HUES64 (cell line): ENCODE results near the gene GNPTAB.

Experiments used
- H3K27ac ChIP-seq: 2 replicates; pipeline ENCODE4 v1.7.0; 2013; ENCODE audit warnings: low read depth, low read length, inconsistent platforms
- H3K27me3 ChIP-seq: 2 replicates; pipeline ENCODE4 v1.6.1; 2013; ENCODE audit warnings: mild to moderate bottlenecking, low read length; ENCODE audit not compliant: insufficient read depth
- H3K36me3 ChIP-seq: 2 replicates; pipeline ENCODE4 v1.6.1; 2013; ENCODE audit warnings: mild to moderate bottlenecking, low read length; ENCODE audit not compliant: insufficient read depth
- H3K4me1 ChIP-seq: 2 replicates; pipeline ENCODE4 v1.6.1; 2013; ENCODE audit warnings: mild to moderate bottlenecking, low read length, moderate library complexity; ENCODE audit not compliant: insufficient read depth
- H3K4me3 ChIP-seq: 2 replicates; pipeline ENCODE4 v1.5.1; 2013; ENCODE audit warnings: mild to moderate bottlenecking, low read length, moderate library complexity
- H3K9ac ChIP-seq: 2 replicates; pipeline ENCODE4 v1.6.1; 2013; ENCODE audit warnings: mild to moderate bottlenecking, low read depth, low read length
- H3K9me3 ChIP-seq: 2 replicates; pipeline ENCODE4 v1.6.1; 2013; ENCODE audit warnings: low read depth, low read length; ENCODE audit not compliant: insufficient read depth
- WGBS: fragments of 150-250, 120-280 bp; methylation state at CpG from one replicate; pipeline ENCODE4 v1.1.7; 2013; ENCODE audit warnings: missing lambda C conversion rate; 5-methylcytosine and 5-hydroxymethylcytosine counted together

GNPTAB gene

DNA sequence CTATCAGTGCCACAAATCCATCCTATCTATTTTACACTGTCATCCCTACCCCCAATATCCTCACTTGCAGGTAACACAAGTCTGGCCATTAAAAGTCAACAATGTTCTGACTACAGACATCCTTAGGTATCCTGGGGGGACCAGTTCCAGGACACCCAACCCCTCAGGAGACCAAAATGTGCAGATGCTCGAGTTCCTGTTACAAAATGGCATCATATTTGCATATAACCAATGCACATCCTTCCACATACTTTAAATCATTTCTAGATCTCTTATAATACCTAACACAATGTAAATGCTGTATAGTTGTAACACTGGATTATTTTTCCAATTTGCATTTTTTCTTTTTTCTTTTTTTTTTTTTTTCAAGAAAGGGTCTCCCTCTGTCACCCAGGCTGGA, 98.4 kb downstream of the GNPTAB start:
- WGBS: 95% methylated on average over 1 of the region's 1 CpG

GRCh38 chr12:101729842-101730241, 100.9 kb downstream of the GNPTAB start:
- no peak overlapping the region for H3K27ac ChIP-seq
- no peaks in the 10 kb centered on the region for H3K9me3 ChIP-seq
- H3K36me3 ChIP-seq: peaks cover 22% of the 10 kb centered on the region
- no peaks in the 10 kb centered on the region for H3K4me1 ChIP-seq
- H3K4me3 ChIP-seq: no peak overlapping the region
- no peak overlapping the region for H3K9ac ChIP-seq
- H3K27me3 ChIP-seq: no peaks in the 10 kb centered on the region

More for the DNA sequence above, 98.4 kb downstream of the GNPTAB start:
- H3K9ac ChIP-seq: no peak overlapping the region
- no peaks in the 10 kb centered on the region for H3K27me3 ChIP-seq
- no peak overlapping the region for H3K4me3 ChIP-seq
- H3K27ac ChIP-seq: no peak overlapping the region
- no peaks in the 10 kb centered on the region for H3K9me3 ChIP-seq
- no peaks in the 10 kb centered on the region for H3K4me1 ChIP-seq
- peaks cover 8% of the 10 kb centered on the region; the same call in 1 of the 2 replicates for H3K36me3 ChIP-seq

DNA sequence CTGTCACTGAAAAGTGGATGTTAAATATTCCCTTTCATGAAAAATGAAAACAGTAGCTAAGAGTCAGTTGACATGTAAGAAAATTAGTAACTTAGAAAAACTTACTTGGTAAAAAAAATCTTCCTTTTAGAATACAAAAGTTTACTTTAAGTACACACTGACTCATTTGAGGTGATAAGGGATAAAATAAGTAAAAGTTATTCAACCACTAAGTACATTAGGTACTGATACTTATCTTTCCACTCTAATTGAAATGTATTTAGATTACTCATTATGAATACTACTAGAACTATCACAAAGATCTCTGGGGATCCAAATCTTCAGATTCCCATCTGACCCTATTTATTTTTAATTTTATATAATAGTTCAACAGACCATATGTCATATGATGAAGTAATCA, 103.7 kb downstream of the GNPTAB start:
- H3K27me3 ChIP-seq: no peaks in the 10 kb centered on the region
- peaks cover 26% of the 10 kb centered on the region for H3K36me3 ChIP-seq
- no peak overlapping the region for H3K27ac ChIP-seq
- no peak overlapping the region for H3K4me3 ChIP-seq
- no peaks in the 10 kb centered on the region for H3K9me3 ChIP-seq
- no peaks in the 10 kb centered on the region for H3K4me1 ChIP-seq
- H3K9ac ChIP-seq: no peak overlapping the region

GRCh38 chr12:101722392-101722791, 108.4 kb downstream of the GNPTAB start:
- H3K9ac ChIP-seq: no peak overlapping the region
- H3K4me1 ChIP-seq: no peaks in the 10 kb centered on the region
- peaks cover 26% of the 10 kb centered on the region for H3K36me3 ChIP-seq
- no peak overlapping the region for H3K4me3 ChIP-seq
- no peaks in the 10 kb centered on the region for H3K27me3 ChIP-seq
- 92% methylated on average over 3 of the region's 4 CpGs for WGBS
- H3K27ac ChIP-seq: no peak overlapping the region
- no peaks in the 10 kb centered on the region for H3K9me3 ChIP-seq

GRCh38 chr12:101720118-101720517, 110.6 kb downstream of the GNPTAB start:
- Histone ChIP-seq H3K9ac (no peak overlapping the region), H3K4me3 (no peak overlapping the region), H3K27ac (no peak overlapping the region), H3K27me3 (no peaks in the 10 kb centered on the region), H3K4me1 (no peaks in the 10 kb centered on the region), H3K9me3 (no peaks in the 10 kb centered on the region), H3K36me3 (peaks cover 14% of the 10 kb centered on the region; the same call in 1 of the 2 replicates)

GRCh38 chr12:101719566-101719965, 111.2 kb downstream of the GNPTAB start:
- no peaks in the 10 kb centered on the region for H3K4me1 ChIP-seq
- no peak overlapping the region for H3K9ac ChIP-seq
- H3K27me3 ChIP-seq: no peaks in the 10 kb centered on the region
- no peak overlapping the region for H3K4me3 ChIP-seq
- peaks cover 12% of the 10 kb centered on the region; the same call in 1 of the 2 replicates for H3K36me3 ChIP-seq
- no peak overlapping the region for H3K27ac ChIP-seq
- H3K9me3 ChIP-seq: no peaks in the 10 kb centered on the region

- Histone ChIP-seq H3K36me3 (peaks cover 1% of the 10 kb centered on the region; the same call in 1 of the 2 replicates), H3K4me1 (no peaks in the 10 kb centered on the region), H3K27ac (no peak overlapping the region), H3K9me3 (no peaks in the 10 kb centered on the region), H3K27me3 (no peaks in the 10 kb centered on the region), H3K4me3 (no peak overlapping the region), H3K9ac (no peak overlapping the region)
- WGBS: 91% methylated on average over 3 of the region's 3 CpGs
Measured at GRCh38 chr12:101714877-101715444, 115.8 kb downstream of the GNPTAB start.

DNA sequence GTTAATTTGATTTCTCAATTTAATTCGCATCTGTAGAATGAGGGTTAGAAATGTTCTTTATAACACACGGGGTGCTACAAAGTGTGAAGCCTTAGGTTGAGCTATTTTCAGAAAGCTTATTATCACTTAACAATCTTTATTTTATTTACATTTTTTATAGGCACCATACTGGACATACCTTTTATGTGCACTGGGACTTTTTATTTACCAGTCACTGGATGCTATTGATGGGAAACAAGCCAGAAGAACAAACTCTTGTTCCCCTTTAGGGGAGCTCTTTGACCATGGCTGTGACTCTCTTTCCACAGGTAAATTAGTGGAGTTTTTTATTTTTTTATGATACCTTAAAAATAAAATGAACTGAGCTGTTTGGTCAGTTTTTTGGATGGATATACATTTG, 116.8 kb downstream of the GNPTAB start:
- Histone ChIP-seq H3K9ac (no peak overlapping the region), H3K36me3 (no peaks in the 10 kb centered on the region), H3K27me3 (no peaks in the 10 kb centered on the region), H3K4me1 (no peaks in the 10 kb centered on the region), H3K4me3 (no peak overlapping the region), H3K27ac (no peak overlapping the region), H3K9me3 (no peaks in the 10 kb centered on the region)
- WGBS: 88% methylated on average over 2 of the region's 2 CpGs

GRCh38 chr12:101713059-101713682, 117.6 kb downstream of the GNPTAB start:
- H3K27ac ChIP-seq: no peak overlapping the region
- no peaks in the 10 kb centered on the region for H3K9me3 ChIP-seq
- 93% methylated on average over 5 of the region's 5 CpGs for WGBS
- H3K27me3 ChIP-seq: no peaks in the 10 kb centered on the region
- no peak overlapping the region for H3K4me3 ChIP-seq
- no peaks in the 10 kb centered on the region for H3K36me3 ChIP-seq
- H3K9ac ChIP-seq: no peak overlapping the region
- H3K4me1 ChIP-seq: no peaks in the 10 kb centered on the region

DNA sequence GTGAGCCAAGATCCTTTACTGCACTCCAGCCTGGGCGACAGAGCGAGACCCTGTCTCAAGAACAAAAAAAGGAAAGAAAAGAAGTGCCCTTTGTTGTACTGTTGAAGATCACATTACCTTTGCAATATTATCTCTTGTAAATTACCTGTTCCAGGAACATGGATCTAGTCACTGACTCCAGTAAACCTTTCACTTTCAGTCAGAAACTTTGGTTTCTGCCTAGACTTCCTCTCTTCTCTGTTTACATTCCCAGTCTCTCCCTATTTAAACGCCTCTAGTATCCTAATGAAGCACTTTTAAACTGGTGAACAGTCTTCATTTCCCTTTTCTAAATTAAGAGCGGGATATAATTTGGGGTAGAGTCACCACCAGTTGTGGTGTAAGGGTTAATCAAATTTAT, 120.5 kb downstream of the GNPTAB start:
- WGBS: 99% methylated on average over 4 of the region's 4 CpGs
- H3K36me3 ChIP-seq: no peaks in the 10 kb centered on the region
- no peak overlapping the region for H3K27ac ChIP-seq
- no peak overlapping the region for H3K4me3 ChIP-seq
- H3K9ac ChIP-seq: no peak overlapping the region
- H3K4me1 ChIP-seq: no peaks in the 10 kb centered on the region
- no peaks in the 10 kb centered on the region for H3K9me3 ChIP-seq
- no peaks in the 10 kb centered on the region for H3K27me3 ChIP-seq

DNA sequence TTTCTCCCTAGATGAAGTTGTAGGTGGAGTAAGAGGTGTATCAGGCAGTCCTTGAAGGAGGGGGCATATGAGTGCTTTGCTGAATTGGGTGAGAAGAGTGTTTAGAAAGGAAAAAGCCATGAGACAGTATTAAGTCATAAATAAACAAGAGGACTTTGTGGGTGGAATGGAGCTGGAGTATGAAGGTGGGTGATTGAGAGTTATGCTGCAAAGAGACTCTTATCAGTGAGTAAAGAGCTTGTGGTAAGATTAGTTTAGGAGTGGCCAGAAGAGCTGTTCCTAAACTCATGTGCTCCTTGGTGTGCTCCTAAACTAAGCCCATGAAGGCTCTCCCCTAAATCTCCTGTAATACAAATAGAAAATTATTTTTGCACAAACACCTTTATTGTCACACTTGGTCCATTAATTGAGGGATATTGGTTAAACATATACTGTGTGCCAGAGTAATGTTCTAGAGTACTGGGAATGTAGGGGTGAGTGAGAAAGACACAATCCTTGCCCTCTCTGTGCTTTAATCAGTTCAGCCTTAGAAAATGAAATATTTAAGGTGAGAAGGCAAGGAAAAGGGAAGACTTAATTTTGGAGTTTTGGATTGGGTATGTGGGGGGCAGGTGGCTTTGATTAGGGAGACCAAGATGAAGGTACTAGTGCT, 123.5 kb downstream of the GNPTAB start:
- Histone ChIP-seq H3K36me3 (no peaks in the 10 kb centered on the region), H3K9me3 (no peaks in the 10 kb centered on the region), H3K4me1 (no peaks in the 10 kb centered on the region), H3K4me3 (no peak overlapping the region), H3K9ac (no peak overlapping the region), H3K27ac (no peak overlapping the region), H3K27me3 (no peaks in the 10 kb centered on the region)
